Sigmoid colon (tissue), 3 donors: ENCODE data around the gene PRKD1.

Source experiments
- CTCF ChIP-seq, 4 experiments: fragments of 450-650 bp in 3 of 4; fragments of 200-600 bp in 1 of 4; IDR thresholded peaks; one replicate each; pipeline ENCODE4 v1.5.1; 2016 to 2019; ENCODE audit warnings: antibody characterized with exemption in 4 of 4, mild to moderate bottlenecking in 3 of 4, moderate library complexity in 2 of 4
- POLR2A ChIP-seq, 2 donors: fragments of 450-650 bp; IDR thresholded peaks; one replicate each; pipeline ENCODE4 v1.6.1; 2016; ENCODE audit warnings: antibody characterized with exemption in 2 of 2, mild to moderate bottlenecking in 2 of 2, moderate library complexity in 2 of 2

DNA sequence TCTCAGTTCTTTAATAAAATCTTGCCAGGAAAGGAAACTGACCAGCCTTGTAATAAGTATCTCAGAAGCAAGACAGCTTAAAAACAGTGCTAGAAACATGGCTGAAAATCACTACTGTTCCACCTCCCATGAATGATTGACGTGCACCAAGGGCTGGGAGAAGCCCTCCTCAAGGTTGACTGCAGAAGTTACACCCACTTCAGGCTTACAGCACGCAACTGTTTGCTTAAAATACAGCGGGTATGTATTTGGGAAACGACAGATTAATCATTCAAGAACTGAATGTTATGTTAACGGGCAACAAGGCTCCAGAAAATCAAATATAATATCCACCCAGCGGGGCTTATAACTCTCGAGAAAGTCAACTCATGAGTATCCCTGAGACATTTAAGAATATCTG lies 22.1 kb downstream of the PRKD1 start:
- no peak for TF ChIP-seq POLR2A (IDR thresholded peaks at IDR 0.05)
- no peak for TF ChIP-seq CTCF (IDR thresholded peaks at IDR 0.05)
